MM.1S (cell line): Measurements from ENCODE around the gene TGM5.

Source experiments
- DNase-seq: peaks from one replicate; pipeline ENCODE4 v3.0.0-alpha.2; 2015
- H2AFZ ChIP-seq: fragments of 300-600 bp; sonication (generic); 2 replicates; pipeline ENCODE4 v1.6.0; 2016; ENCODE audit warnings: antibody characterized with exemption, low read length
- H3F3A ChIP-seq: fragments of 300-600 bp; sonication (generic); 2 replicates; pipeline ENCODE4 v1.6.1; 2016; ENCODE audit warnings: mild to moderate bottlenecking, antibody characterized with exemption, low read length, moderate library complexity, mixed read lengths; ENCODE audit not compliant: insufficient read depth
- H3K27ac ChIP-seq: fragments of 300-600 bp; sonication (generic); 2 replicates; pipeline ENCODE4 v1.5.1; 2016; ENCODE audit warnings: mild to moderate bottlenecking, low read length
- H3K27me3 ChIP-seq: fragments of 300-600 bp; sonication (generic); replicated peaks from 2 replicates; pipeline ENCODE4 v1.6.0; 2016; ENCODE audit warnings: low read length; ENCODE audit not compliant: insufficient read depth
- H3K36me3 ChIP-seq: fragments of 300-600 bp; sonication (generic); replicated peaks from 2 replicates; pipeline ENCODE4 v1.6.1; 2016; ENCODE audit warnings: mild to moderate bottlenecking, low read length, mixed read lengths; ENCODE audit not compliant: insufficient read depth
- H3K4me1 ChIP-seq: fragments of 300-600 bp; sonication (generic); 2 replicates; pipeline ENCODE4 v1.6.1; 2016; ENCODE audit warnings: low read length, mixed read lengths
- H3K4me2 ChIP-seq: fragments of 300-600 bp; sonication (generic); 2 replicates; pipeline ENCODE4 v1.6.0; 2016; ENCODE audit warnings: low read depth, low read length
- H3K4me3 ChIP-seq: fragments of 300-600 bp; sonication (generic); 2 replicates; pipeline ENCODE4 v1.5.1; 2016; ENCODE audit warnings: low read length, mixed read lengths
- H3K79me2 ChIP-seq: fragments of 300-600 bp; sonication (generic); 2 replicates; pipeline ENCODE4 v1.6.1; 2016; ENCODE audit warnings: mixed run types, low read length, mixed read lengths
- H3K9ac ChIP-seq: fragments of 300-600 bp; sonication (generic); 2 replicates; pipeline ENCODE4 v1.6.1; 2016; ENCODE audit warnings: low read length, mixed read lengths
- H3K9me2 ChIP-seq: fragments of 300-600 bp; sonication (generic); replicated peaks from 2 replicates; pipeline ENCODE4 v1.6.1; 2016; ENCODE audit warnings: mild to moderate bottlenecking, low read length, mixed read lengths; ENCODE audit not compliant: insufficient read depth
- H3K9me3 ChIP-seq: fragments of 300-600 bp; sonication (generic); replicated peaks from 2 replicates; pipeline ENCODE4 v1.6.1; 2016; ENCODE audit warnings: mild to moderate bottlenecking, low read length, mixed read lengths; ENCODE audit not compliant: insufficient read depth
- H4K20me1 ChIP-seq: fragments of 300-600 bp; sonication (generic); 2 replicates; pipeline ENCODE4 v1.6.1; 2016; ENCODE audit warnings: mild to moderate bottlenecking, low read length, moderate library complexity, mixed read lengths; ENCODE audit not compliant: insufficient read depth
- EZH2 ChIP-seq: fragments of 300-600 bp; sonication (generic); optimal IDR thresholded peaks from 2 replicates; pipeline ENCODE3; 2017; ENCODE audit warnings: low read depth, mild to moderate bottlenecking, antibody characterized with exemption, low read length, mixed read lengths
- EZH2phosphoT487 ChIP-seq: fragments of 300-600 bp; sonication (generic); IDR thresholded peaks from 2 replicates; pipeline ENCODE4 v1.6.1; 2018; ENCODE audit warnings: antibody characterized with exemption, low read length
- TF ChIP-seq, protein P1 (sequence below): fragments of 300-600 bp; sonication (generic); IDR thresholded peaks from 2 replicates; pipeline ENCODE4 v1.5.1; 2016; ENCODE audit warnings: antibody characterized with exemption, low read length, mixed read lengths

The TGM5 gene

DNA sequence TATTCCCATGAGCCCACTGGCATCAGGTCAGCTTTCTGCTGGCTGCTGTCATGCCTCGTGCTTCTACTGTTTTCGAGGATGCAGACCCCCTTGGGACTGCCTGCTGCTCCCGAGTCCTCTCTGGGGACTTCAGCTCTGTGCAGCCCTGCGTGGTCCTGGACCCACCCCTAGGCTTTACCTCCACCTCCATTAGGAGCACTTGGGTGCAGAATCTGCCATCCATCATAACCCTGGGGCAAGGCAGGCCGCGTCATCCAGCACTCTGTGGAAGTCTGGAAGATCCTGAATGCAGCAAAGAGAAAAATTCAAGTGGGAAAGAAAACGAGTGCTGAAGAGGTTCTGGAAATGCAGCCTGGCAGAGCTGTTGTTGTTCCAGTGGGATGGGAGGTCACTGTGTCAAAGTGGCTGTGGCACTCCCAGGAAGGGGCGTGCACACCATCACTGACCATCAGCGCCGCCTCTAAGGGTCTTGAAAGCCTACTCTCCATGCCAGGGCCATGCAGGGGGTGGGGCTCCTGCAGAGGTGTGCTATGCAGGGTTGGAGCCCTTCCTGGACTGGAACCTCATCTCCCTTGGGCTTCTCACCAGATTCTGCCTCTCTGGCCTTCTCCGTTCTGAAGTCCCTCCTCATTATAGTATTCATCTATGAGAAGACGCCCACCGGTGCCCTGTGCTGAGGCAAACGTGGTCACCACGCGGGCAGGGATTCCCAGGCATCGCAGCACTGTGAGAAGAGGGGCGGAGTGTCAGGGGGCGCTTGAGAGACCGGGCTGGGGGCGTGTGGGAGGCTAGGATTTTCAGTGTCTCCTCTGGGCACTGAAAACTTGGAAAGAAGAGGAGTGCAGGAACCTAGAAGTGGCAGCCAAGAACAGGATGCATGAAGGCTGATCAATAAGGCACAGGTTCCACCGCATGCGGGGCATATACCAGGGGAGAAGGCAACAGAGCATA is 58.4 kb downstream of the TGM5 start:
- Histone ChIP-seq H3K9ac (no peak overlapping the region), H3K4me1 (no peaks in the 10 kb centered on the region)

DNA sequence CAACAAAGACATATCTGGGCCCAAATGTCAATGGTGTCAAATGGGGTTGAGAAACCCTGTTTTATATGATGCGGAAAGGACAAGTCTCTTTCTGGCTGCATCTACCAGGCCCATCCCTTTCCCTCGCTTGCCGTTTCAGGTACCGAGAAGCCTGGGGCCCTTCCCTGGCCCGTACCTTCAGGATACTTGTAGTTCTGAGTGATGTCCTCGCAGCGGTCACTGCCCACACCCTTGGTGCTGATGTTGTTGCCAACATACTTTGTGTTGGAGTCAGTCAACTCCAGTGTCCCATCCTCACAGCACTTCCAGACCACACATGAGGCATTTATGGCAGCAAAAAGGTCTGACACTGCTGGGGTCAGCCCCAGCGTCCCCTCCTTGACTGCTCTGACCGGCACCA is 59.7 kb downstream of the TGM5 start:
- DNase-seq: no peak
- TF ChIP-seq, protein P1, sequence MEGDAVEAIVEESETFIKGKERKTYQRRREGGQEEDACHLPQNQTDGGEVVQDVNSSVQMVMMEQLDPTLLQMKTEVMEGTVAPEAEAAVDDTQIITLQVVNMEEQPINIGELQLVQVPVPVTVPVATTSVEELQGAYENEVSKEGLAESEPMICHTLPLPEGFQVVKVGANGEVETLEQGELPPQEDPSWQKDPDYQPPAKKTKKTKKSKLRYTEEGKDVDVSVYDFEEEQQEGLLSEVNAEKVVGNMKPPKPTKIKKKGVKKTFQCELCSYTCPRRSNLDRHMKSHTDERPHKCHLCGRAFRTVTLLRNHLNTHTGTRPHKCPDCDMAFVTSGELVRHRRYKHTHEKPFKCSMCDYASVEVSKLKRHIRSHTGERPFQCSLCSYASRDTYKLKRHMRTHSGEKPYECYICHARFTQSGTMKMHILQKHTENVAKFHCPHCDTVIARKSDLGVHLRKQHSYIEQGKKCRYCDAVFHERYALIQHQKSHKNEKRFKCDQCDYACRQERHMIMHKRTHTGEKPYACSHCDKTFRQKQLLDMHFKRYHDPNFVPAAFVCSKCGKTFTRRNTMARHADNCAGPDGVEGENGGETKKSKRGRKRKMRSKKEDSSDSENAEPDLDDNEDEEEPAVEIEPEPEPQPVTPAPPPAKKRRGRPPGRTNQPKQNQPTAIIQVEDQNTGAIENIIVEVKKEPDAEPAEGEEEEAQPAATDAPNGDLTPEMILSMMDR: no peak
- TF ChIP-seq EZH2: no peak
- no peak for TF ChIP-seq EZH2phosphoT487
- H2AFZ ChIP-seq: no peak overlapping the region
- no peak overlapping the region for H3K27ac ChIP-seq
- no peaks in the 10 kb centered on the region for H3K9me2 ChIP-seq
- no peaks in the 10 kb centered on the region for H3K27me3 ChIP-seq
- H4K20me1 ChIP-seq: no peaks in the 10 kb centered on the region
- H3K9me3 ChIP-seq: no peaks in the 10 kb centered on the region
- H3K9ac ChIP-seq: no peak overlapping the region
- no peak overlapping the region for H3K4me2 ChIP-seq
- no peaks in the 10 kb centered on the region for H3F3A ChIP-seq
- no peaks in the 10 kb centered on the region for H3K79me2 ChIP-seq
- no peaks in the 10 kb centered on the region for H3K36me3 ChIP-seq
- no peaks in the 10 kb centered on the region for H3K4me1 ChIP-seq
- no peak overlapping the region for H3K4me3 ChIP-seq

More for the DNA sequence above, 58.4 kb downstream of the TGM5 start:
- no peak for DNase-seq
- Histone ChIP-seq H3K36me3 (no peaks in the 10 kb centered on the region), H3K4me2 (no peak overlapping the region), H2AFZ (no peak overlapping the region), H3K79me2 (no peaks in the 10 kb centered on the region), H3K27ac (no peak overlapping the region), H3K9me2 (no peaks in the 10 kb centered on the region), H4K20me1 (no peaks in the 10 kb centered on the region), H3K27me3 (no peaks in the 10 kb centered on the region), H3K9me3 (no peaks in the 10 kb centered on the region), H3F3A (no peaks in the 10 kb centered on the region), H3K4me3 (no peak overlapping the region)
- TF ChIP-seq EZH2 (no peak), EZH2phosphoT487 (no peak)
- TF ChIP-seq, protein P1: no peak

DNA sequence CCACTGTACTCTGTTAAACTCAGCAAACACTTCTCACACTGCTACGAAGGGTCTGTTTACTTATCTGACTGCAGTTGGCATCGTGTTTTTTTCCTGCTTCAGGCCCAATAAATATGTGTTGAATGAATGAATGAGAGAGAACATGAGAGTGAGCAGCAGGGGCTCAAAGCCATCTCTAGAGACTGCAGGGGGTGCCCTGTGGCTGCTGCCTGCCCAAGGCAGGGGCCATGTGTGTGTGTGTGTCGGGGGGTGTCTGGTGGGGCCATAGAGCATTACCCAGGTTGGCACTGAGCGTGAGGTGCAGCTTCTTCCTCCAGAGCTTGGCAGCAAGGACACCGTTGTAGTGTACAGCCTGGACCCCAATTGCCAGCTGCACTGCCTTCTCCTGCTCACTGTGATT is 60.7 kb downstream of the TGM5 start:
- Histone ChIP-seq H3F3A (no peaks in the 10 kb centered on the region), H3K27ac (no peak overlapping the region), H3K4me2 (no peak overlapping the region), H3K4me1 (no peaks in the 10 kb centered on the region), H2AFZ (no peak overlapping the region), H3K9me3 (no peaks in the 10 kb centered on the region), H3K27me3 (no peaks in the 10 kb centered on the region), H3K79me2 (no peaks in the 10 kb centered on the region), H3K9me2 (no peaks in the 10 kb centered on the region), H3K4me3 (no peak overlapping the region), H3K9ac (no peak overlapping the region), H3K36me3 (no peaks in the 10 kb centered on the region), H4K20me1 (no peaks in the 10 kb centered on the region)
- DNase-seq: no peak
- TF ChIP-seq EZH2: no peak
- TF ChIP-seq, protein P1: no peak
- no peak for TF ChIP-seq EZH2phosphoT487
